Right renal cortex interstitium (tissue), 3 donors: ENCODE measurements around the gene LAMA5. TPM values are rescaled to one million over a fixed set of nuclear protein-coding genes. Genes with fewer than 3 reads are reported as not detected.

Source experiments
- DNase-seq, 3 donors: peaks; one replicate each; pipeline ENCODE4 v3.0.0-alpha.2; 2013; ENCODE audit warnings: low read depth in 3 of 3, low spot score in 2 of 3
- polyA plus RNA-seq, 3 donors: library from polyadenylated mRNA; unstranded; fragments of 120-200 nt; gene quantifications; one replicate each; pipeline ENCODE4 v1.2.1, GENCODE V29; 2013; ENCODE audit not compliant: insufficient read length in 3 of 3

The LAMA5 gene
- polyA plus RNA-seq, 3 donors, result 72.5 to 82.7 (median 79.9) TPM

DNA sequence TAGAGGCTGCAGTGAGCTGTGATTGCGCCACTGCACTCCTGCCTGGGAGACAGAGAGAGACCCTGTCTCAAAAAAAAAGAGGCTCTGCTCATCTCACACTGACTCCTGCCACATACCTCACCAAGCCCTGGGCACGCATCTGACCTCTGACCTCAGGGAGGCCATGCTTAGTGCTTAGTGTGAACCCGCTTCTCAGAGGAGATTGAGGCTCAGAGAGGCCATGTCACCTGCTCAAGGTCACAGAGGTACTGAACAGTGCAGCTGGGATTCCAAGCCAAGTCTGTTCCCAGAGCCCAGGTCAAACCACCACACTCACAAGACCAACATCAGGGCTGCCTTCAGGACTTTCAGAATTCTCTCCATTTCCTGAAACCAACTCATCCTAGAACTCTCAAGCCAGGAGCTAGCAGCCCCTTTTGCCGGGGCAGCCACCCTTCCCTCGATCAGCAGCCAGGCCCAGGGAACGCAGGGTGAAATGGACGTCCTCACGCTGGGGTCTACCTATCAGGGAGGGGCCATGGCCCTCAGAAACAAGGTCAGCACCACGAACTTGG is 37.1 kb upstream of the LAMA5 start:
- DNase-seq, result no peak

DNA sequence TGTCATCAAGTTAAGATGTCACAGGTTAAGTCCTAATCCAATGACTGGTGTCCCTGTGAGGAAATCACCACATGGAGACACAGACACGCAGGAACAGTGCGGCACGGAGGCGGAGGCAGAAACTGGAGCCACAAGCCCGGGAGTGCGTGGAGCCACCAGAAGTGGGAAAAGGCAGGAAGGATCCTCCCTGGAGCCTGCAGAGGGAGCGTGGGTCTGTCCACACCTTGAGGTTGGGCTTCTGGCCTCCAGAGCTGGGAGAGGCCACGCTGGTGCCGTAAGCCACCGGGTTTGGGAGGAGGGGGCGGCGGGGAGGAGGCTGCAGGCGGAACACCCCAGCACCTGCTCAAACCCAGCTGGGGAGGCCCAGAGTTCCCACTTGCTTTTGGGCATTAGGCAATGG is 36.2 kb upstream of the LAMA5 start:
- DNase-seq, result no peak

DNA sequence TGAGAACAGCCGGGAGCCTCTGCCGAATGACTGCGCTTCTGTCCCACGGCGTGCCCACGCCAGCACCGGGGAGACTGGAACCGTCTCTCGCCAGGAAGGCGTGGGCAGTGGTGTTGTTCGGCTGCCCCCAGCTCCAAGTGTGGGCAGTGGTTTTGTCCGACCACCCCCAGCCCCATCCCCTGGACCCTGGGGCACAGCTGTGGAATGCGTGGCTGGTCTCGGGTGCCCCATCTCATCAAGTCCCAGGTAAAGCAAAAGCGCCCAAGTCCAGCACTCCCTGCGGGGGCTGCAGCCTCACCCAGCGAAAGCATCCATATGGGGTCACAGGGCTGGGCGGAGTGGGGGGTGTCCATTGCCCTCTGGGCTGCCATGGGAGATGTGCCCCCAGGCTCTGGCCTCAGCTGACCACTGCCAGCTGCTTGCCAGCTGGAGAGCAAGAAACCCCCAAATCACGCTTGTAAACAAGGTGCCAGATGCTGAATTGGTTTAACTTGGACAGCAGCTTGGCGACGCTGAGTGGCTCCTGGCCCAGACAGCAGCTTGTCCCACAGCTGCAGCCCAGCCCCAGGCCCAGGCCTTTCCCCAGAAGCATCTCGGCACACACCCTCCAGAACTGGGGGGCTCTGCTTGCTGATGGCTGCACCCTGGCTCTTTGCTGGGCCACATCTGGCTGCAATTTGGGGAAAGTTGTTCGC is 35.5 kb upstream of the LAMA5 start:
- DNase-seq, result no peak

DNA sequence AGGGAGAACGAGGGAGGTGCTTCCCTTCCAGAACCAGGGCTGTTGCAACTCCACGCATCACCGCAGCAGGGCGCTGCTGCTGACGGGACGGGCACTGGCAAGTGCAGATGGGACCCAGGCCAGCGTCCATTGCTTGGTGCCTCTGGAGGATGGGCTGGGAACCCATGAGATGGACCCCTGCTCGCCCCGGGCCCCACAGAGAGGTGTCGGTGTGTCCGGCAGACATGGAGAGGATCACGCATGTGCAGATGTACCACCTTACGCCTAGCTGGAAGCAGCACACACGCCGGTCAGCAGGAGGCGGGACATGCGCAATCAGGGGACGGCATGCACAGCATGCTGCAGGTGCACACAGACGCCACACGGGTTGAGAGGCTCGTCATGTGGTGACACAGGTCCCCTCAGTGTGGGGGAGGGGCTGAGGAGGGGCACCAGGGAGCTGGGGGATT is 34.2 kb upstream of the LAMA5 start:
- no peak for DNase-seq

DNA sequence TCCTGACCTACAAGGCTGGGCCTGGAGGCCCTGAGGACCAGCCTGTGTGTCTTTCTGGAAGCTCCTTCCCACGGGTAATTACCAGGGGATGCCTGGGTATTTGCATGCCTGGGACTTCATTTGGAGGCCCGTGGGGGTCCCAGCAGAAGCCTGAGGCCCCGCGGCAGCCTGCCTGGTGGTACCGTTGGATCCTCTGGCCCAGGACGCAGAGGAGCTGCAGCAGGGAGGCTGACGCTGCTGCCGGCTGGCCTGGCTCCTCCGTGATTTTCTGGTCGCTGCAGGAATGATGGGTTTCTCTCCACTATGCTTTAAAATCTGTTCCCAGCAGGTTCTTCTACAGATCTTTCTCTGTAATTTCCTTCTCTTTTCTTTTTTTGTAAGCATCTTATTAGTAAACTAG is 33.4 kb upstream of the LAMA5 start:
- no peak for DNase-seq

DNA sequence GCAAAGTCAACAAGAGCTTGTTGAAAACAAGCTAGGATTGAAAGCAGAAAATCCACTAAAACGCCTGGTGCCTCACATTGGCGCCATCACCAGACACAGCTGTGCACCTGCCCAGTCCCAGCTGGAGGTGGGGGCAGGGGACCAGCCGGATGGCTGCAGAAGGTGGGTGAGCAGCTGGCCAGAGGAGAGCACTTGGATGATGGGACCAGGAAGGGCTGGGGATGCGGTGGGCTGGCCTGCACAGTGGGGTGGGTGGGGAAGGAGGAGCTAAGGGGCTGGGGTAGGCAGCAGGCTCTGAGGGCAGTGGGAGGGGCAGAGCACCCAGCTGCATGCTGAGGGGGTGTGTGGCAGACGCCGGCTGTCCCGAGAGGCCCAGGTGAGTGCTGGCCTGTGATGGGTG is 32.9 kb upstream of the LAMA5 start:
- no peak for DNase-seq

DNA sequence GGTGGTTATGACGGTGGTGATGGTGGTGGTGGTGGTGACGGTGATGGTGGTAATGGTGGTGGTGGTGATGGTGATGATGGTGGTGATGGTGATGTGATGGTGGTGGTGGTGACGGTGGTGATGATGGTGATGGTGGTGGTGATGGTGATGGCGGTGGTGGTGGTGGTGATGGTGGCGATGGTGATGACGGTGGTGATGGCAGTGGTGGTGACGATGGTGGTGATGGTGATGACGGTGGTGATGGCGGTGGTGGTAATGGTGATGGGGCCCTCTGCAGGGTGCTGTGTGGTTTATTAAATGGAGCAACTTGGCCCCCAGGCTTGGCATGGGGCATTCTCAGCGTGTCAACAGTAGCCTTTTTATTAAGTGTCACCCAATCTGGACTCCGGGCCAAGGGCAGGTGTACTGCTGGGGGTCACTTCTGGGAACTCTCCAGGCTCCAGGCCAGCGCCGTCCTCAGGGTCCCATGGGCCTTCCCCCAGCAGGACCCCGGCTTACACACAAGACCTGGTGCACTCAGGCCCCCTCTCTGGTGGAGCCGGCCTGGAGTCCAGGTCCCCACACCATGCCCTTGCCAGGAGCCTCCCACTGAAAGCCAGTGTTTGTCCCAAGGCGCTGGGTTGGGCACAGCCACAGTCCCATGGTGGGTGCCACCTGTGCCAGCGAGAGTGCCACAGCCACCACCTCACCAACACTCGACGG is 31.2 kb upstream of the LAMA5 start:
- DNase-seq, result no peak

DNA sequence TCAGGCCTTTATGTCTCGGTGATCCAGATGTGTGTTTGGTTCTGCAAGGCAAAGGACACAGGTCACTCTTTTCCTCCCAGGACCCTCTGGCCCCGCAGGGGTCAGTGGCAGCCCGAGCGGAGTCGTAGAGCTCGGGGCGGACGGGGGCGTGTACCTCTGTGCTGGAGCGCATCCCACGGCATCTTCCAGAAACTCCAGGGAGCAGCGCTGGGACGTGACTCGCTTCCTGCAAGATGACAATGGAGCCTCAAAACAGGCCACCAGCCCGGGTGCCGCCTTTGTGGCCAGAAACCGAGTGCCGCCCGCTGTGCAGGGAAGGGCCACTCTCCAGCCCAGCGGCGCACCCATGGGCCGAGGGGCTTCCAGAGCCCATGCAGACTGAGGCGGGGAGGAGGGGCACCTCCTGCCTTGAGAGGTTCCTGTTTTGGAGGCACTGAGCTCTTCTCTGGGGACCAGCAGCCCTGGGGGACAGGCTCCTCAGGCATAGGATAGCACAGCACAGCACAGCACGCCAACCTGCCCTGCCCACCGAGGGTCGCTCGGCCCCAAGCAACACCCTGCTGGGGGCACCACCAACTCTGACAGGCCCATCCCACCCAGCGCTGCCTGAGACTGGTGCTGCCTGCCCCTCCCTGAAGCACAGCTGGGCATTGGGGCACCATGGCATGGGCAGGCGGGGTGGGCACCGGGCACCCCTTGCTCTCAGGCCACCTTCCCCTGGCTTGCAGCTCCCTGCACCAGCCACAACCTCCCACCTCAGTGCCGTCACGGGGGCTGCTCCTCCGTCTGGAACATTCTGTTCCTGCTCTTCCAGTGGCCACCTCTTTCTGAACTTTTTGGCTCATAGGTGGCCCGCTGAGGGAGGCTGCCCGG is 29.5 kb upstream of the LAMA5 start:
- no peak for DNase-seq

DNA sequence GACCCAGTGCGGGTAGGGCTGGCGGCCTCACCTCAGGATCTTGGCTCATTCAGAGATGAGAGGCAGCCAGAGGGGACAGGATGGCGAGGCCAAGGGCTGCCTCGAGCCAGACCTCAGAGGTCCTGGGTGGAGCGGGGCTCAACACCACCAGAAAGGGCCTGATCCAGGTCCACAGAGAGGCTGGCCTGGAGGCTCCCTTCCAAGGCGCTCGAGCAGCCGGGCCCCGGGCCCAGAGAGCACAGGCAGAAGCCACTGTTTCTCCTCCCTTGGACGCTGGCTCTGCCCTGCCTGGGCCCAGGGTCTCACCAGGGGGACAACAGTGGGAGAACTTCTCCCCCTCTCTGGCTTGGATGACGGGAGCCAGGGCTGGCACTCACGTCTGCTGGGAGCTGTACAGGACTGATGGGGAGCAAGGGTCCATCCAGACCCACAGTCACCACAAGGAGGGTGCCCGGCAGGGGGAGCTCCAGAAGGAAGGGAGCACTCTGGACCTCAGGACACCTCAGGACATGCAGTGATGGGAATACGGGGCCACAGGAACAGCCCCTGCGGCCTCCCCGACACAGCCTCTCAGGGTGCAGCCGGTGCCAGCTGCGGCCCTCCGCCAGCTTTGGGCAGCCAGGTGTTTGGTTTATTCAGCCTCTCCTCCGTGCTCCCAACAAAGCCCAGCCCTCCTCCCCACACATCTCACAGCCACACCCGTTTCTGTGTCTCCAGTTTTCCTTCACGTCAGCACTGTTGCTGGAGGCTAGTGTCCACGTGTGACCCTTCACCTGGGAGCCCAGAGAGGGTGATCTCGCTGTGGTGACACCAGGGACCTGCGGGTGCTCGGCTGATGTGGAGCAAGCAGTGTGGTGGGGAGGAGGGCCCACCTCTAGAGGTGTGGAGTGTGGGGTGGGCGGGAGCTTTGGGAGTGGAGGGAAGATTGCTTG is 28.5 kb upstream of the LAMA5 start:
- no peak for DNase-seq

DNA sequence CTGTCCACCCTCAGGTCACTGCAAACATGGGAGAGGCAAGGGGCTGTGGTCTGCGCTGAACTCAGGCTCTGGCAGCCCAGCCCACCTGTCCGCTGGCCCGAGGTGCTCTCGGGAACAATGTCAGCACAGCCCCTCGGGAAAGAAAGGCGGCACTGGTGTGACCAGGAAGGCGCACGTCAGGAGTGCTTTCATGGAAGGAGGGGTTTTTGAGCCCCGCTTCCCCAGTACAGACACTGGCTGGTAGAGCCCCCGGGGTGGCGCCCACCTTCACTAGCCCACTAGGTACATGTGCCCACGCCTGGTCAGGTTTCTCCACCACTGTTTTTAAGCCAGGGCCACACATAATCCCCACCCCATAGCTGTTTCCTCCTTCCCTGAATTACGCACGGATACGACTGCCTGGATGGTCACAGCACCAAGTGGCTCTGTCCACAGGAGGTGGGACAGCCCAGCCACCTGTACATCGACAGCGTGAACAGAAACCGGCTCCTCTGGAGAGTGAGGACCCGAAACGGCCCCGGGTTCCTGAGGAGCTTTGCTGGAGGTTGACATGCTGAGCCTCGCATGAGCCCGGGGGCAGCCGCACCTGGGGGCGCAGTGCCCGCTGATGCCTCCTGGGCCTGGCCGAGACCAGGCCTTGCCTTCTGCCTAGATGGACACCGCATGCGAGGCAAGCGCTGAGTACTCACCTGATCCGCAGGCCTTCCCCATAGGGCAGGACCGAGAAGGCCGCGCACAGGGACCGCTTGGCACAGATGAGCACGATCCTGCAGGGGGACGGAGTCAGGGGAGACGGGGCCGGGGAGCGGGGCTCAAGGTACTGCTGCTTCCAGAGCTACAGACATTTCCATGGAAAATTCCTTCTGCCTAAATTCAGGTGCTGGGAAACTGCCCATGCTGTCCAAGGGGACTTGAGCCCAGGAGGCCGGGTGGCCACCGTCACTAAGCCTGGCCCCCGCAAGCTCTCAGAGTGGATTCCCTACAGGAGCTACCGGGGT is 27.4 kb upstream of the LAMA5 start:
- DNase-seq, result no peak

DNA sequence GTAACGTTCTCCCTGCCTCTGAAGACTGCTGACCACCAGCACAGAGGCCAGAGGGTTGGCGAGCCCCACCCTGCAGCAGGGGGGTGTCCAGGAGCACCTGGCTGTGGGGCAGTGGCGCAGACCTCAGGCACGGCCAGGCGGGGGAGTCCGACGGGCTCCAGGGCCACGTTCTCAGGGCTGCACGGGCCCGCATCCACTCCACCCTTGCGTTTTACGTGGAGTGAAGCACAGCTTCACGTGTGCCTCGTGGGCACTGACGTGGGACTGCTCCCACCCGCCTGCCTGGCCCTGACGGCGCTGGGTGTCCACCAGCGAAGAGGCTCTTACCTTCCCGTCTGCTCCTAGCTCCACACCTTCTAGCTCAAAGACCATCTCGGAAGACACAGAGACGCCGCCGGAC is 26.7 kb upstream of the LAMA5 start:
- no peak for DNase-seq

DNA sequence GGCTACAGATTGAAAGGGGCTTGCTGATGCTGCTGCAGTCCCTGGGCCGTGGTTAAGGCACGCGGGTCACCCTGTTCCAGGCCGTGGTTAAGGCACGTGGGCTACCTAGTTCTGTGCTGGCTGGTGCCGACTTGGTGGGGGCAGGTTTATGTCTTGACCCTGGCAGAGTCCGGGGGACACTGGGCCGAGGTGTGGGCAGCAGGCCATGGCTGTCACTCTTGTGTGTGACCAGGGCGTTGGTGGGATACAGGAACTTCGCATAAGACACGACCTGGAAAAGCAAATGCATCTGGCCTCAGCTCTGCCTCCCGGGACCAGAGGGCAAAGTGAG is 26.2 kb upstream of the LAMA5 start:
- no peak for DNase-seq

DNA sequence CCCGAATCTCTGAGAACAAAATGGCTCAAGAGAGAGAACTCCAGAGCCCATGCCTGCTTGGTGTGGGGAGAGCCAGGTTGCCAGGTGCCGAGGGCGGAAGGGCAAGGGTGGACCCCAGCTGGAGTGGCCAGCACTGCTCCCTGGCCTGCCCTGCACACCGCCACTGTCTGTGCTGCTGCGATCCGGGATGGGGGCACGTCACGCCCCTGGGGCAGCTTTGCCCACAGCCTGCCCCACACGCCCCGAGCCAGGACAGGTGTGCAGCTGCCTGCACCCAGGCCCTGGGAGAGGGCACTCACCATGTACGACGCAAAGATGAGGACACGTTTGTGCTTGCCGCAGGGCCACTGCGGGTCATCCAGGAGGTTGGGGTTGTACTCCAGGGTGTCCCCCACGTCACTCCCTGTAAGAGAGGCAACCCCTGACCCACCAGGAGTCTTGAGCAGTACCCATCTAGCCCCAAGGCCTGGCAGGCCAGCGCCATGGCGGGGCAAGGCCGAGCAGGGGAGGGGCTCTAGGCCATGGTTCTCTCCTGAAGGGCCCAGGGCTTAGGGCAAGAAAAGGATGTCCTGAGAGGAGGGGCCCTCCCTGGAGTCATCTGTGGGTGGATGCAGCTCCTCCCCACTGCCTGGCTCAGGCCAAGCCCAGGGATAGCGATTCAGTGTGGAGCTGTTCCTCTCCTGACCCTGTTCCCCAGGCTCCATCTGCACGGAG is 25.7 kb upstream of the LAMA5 start:
- DNase-seq, result no peak

DNA sequence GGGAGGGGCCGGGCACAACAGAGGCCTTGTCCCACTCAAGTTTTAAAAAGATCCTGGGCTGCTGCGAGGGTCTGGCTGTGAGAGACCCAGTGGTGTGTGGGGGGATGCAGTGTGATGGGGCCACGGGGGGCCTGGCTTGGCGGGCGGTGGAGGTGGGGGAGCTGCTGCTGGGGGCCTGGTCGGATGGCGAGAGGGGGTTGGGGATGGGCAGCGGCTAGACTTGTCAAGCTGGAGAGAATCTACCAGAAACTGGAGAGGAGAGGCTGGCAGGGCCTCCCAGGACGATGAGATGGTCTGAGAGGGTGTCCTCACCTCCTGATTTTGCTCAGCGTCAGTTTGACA is 24.9 kb upstream of the LAMA5 start:
- no peak for DNase-seq

DNA sequence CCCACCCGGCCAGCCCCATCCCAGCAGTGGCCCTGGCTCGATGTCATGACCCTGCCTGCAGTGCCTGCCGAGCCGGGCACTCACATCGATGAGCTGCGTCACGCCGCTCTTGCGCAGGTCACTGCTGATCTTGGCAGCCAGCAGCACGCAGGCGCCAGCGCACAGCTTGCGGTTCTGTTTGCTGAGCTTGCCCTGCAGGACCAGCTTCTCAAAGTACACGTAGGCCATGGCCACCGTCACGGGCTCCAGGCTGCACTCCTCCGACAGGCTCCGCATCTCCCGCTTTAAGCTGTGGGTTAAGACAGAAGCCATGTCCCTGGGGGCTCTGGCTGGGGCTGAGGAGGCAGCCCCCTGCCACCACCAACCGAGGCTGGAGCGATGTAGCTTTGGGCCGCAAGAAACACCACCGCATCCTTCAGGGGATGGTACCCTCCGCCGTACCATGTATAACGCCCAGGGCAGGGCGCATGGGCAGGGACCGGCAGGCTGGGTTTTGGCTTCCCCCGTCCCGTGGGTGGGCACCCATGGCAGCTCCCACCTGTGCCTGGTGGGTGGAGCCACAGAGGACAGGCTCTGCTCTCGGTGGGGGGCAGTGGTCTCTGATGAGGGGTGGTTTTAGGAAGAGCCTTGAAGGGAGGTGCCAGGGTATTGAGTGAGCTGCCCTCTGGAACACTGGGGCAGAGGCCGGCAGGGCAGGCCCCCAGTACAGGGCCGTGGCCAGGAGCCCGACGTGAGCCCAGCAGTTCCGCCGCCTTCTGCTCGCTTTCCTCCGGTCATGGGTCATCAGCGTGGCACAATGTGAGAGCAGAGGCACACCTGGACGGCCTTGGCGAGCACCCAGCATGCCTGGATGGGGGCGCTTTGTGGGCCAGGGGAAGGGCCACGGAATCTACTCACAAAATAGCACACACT is 24.3 kb upstream of the LAMA5 start:
- no peak for DNase-seq

DNA sequence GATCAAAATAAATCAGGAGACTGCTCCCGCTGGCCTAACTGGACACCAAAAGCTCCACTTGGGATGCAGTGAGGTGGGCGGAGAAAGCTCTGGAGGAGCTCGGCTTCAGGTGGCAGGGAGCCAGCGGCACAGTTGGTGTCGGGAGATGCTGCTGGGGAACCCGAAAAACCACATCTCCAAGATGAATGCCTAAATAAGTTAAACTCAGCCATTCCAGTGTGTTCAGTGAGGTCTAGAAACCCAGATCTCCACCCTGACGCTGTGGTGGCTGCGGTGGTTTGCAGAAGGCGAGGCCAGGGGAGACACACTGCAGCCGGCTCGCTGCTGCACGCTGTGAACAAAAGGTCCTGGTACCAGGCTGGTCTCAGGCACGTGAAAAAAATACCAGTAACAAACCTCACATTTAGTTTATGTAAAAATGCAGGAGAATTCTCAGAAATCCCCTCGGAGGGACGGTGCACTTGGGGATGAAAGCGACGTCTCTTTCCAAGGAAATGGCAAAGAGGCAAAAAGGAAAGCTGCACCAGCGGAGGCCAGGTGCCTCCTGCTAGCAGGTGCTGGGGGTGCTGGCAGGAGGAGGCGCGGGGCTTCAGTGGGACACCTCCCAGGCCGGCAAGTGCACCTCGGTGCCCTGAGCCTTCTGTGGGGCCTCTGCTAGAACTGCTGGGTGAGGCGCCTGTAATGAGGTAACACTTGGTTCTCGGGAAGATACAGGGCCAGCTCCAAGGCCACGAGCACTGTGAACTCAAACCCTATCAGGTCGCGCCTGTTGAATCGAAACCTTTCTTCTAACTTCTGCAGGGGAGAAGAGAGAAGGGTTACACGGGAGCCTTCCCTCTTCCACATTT is 23.4 kb upstream of the LAMA5 start:
- DNase-seq, result no peak
